ENCODE results near the gene WAC.

GRCh38 chr10:28664369-28664740 is 131.4 kb downstream of the WAC start:
- TF ChIP-seq, protein P1, sequence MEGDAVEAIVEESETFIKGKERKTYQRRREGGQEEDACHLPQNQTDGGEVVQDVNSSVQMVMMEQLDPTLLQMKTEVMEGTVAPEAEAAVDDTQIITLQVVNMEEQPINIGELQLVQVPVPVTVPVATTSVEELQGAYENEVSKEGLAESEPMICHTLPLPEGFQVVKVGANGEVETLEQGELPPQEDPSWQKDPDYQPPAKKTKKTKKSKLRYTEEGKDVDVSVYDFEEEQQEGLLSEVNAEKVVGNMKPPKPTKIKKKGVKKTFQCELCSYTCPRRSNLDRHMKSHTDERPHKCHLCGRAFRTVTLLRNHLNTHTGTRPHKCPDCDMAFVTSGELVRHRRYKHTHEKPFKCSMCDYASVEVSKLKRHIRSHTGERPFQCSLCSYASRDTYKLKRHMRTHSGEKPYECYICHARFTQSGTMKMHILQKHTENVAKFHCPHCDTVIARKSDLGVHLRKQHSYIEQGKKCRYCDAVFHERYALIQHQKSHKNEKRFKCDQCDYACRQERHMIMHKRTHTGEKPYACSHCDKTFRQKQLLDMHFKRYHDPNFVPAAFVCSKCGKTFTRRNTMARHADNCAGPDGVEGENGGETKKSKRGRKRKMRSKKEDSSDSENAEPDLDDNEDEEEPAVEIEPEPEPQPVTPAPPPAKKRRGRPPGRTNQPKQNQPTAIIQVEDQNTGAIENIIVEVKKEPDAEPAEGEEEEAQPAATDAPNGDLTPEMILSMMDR (IDR thresholded peaks at IDR 0.05) = no peak
- TF ChIP-seq POLR2A (IDR thresholded peaks at IDR 0.05) = no peak
